ENCODE data around the gene MAGEE2.

The MAGEE2 gene

DNA sequence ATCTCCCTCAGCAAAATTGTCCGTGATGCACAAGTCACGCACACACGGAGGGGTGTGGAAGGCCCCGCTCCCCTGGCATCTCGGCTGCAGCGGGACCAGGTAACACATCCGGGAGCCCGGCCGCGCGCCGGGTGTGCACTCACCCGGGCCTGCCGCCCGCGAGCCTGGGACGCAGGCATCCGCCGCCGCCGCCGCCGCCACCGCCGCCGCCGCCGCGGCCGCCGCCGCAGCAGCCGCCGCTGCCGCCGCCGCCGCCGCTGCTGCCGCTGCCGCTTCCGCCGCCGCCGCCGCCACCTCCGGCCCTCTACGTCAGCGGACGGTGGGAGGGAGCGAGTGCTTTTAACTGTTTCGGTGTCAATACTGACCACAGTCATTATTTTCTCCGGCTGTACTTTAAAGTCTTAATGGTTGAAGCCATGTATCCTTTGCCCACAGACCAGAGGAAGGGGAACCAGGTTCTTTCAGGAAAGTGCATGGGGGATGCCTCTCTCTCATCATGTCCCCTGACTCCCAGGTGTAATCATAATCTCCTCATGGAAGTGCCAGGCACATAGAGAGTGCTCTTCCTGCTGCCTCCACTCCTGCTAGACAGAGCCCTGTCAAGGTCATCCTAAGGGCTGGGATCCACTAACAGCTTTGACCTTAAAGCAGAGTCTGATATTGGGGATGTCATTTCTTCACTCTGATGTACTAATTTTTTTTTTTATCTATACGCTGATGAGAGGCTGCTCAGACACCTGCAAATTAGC lies 38.0 kb downstream of the MAGEE2 start:
- no peak for TF ChIP-seq SIN3A (IDR thresholded peaks at IDR 0.05; ENCODE audit: borderline replicate concordance, insufficient read depth, low read length)
- TF ChIP-seq TAF1 (IDR thresholded peaks at IDR 0.05; ENCODE audit: borderline replicate concordance, insufficient read depth, low read length) = no peak
- no peak for TF ChIP-seq POLR2AphosphoS5 (IDR thresholded peaks at IDR 0.05; ENCODE audit: low read depth, low read length)
- no peak for TF ChIP-seq REST (IDR thresholded peaks at IDR 0.05; ENCODE audit: insufficient read depth in 1 of 2, low read depth in 2 of 2, low read length in 2 of 2)
- TF ChIP-seq FOXP2 (optimal IDR thresholded peaks at IDR 0.05; ENCODE audit: borderline replicate concordance, extremely low read depth, extremely low read length, insufficient read depth) = no peak
